D721Med (cell line): ENCODE measurements around the gene SRCAP.

ENCODE experiments used
- DNase-seq: peaks from one replicate; pipeline ENCODE4 v3.0.0; 2011; ENCODE audit warnings: low spot score; ENCODE audit not compliant: insufficient read length
- FAIRE-seq: peaks from 2 replicates; lab custom pipeline; 2011; peaks lifted over from hg19 to GRCh38; lab: Jason Lieb, UNC
- TF ChIP-seq, protein P1 (sequence below): IDR thresholded peaks from 2 replicates; pipeline ENCODE4 v1.5.1; 2012; ENCODE audit warnings: mild to moderate bottlenecking, control low read depth; ENCODE audit not compliant: insufficient read depth; ENCODE audit errors: missing control alignments

SRCAP gene

GRCh38 chr16:30737794-30738648 is 39.0 kb downstream of the SRCAP start:
- TF ChIP-seq, protein P1, sequence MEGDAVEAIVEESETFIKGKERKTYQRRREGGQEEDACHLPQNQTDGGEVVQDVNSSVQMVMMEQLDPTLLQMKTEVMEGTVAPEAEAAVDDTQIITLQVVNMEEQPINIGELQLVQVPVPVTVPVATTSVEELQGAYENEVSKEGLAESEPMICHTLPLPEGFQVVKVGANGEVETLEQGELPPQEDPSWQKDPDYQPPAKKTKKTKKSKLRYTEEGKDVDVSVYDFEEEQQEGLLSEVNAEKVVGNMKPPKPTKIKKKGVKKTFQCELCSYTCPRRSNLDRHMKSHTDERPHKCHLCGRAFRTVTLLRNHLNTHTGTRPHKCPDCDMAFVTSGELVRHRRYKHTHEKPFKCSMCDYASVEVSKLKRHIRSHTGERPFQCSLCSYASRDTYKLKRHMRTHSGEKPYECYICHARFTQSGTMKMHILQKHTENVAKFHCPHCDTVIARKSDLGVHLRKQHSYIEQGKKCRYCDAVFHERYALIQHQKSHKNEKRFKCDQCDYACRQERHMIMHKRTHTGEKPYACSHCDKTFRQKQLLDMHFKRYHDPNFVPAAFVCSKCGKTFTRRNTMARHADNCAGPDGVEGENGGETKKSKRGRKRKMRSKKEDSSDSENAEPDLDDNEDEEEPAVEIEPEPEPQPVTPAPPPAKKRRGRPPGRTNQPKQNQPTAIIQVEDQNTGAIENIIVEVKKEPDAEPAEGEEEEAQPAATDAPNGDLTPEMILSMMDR, result no peak
- FAIRE-seq (no peak), DNase-seq (no peak)

GRCh38 chr16:30738984-30739951 is 40.3 kb downstream of the SRCAP start:
- TF ChIP-seq, protein P1, result no peak
- DNase-seq (no peak), FAIRE-seq (no peak)

DNA sequence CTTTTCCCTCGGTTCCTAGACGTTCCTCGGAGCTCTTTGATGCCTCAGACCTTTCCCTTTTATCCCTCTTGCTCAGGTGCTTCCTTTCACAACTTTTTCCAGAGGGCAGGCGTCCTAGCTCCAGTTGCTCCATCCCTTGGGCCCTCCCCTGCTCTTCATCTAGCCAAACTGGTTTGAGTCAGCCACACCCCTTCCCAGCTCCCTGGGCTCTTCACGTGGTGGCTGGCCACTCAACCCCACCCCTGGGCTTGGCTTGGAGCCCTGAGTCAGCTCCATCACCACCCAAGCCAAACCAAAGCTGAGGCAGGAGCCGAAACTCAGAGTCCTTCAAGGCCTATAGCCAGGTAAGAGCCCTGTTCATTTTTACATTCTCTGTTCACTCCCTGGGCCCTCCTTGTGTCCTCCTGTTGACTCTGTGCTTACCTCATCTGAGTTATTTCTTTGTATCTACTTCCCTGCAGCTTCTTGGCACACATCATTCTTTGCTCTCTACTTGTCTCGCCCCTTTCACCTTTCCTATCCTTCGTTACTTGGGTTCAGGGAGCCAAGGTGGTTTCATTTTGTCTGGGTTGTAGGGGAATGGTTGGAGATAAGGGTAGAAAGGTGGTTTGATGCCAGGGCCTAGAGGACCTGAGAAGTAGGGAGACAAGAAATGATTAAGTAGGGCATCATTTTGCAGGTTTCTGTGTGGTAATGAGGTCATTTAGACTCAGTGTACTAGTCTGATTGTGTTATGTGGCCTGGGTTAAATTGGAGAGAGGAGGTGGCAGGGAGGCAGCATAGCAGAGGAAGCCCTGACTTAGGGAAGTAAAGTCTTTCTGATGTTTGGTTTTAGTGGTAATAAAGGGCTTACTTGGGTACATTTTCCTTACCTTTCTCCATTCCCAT is 41.6 kb downstream of the SRCAP start:
- TF ChIP-seq, protein P1, result no peak
- FAIRE-seq, result no peak
- DNase-seq, result no peak

GRCh38 chr16:30741461-30741914 is 42.5 kb downstream of the SRCAP start:
- FAIRE-seq (no peak), DNase-seq (no peak)
- TF ChIP-seq, protein P1, result no peak

DNA sequence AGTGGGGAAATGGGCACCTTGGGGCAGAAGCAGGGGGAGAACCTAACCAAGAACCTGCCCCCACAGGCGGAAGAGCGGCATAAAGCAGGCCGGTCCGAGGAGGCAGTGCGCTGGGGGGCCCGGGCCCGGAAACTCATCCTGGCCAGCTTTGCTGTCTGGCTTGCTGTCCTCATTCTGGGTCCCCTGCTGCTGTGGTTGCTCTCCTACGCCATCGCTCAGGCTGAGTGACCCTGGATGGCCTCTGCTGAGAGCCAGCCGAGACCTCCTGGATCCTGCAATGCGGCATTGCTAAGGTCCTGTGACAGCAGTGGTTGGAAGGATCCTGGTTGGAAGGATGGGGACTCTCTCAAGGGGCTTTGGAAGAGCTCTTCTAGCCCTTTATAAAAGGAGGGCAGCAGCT is 44.7 kb downstream of the SRCAP start:
- FAIRE-seq, result no peak
- no peak for DNase-seq
- TF ChIP-seq, protein P1, result no peak

DNA sequence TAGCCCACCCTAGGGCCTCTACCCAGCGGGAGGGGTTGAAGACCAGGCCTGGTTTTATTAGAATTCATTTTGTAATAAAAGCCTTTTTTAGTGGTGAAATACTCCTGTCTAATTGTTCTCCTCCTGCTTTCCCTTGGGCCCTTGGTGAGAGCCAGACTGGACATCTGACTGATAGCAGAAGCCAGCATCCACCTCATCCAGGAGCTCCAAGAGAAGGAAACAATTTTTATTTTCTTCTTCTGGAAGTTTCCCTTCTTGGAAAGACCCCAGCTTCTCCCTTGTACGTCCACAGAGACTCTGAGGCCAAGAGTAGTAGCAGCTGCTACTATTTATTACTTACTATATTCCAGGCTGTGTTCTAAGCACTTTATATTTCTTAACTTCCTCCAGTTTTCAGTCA is 45.2 kb downstream of the SRCAP start:
- TF ChIP-seq, protein P1, result no peak
- DNase-seq (no peak), FAIRE-seq (no peak)
